Activated CD8-positive, alpha-beta memory T cell treated with anti-CD3 and anti-CD28 coated beads, Interleukin-2, amount 50 U/mL, for 1 hour (primary cell): ENCODE measurements around the gene P2RY6.

ENCODE experiments used
- DNase-seq: peaks from one replicate; pipeline ENCODE4 v3.0.0-alpha.2; 2020; ENCODE audit errors: extremely low read depth

The P2RY6 gene

DNA sequence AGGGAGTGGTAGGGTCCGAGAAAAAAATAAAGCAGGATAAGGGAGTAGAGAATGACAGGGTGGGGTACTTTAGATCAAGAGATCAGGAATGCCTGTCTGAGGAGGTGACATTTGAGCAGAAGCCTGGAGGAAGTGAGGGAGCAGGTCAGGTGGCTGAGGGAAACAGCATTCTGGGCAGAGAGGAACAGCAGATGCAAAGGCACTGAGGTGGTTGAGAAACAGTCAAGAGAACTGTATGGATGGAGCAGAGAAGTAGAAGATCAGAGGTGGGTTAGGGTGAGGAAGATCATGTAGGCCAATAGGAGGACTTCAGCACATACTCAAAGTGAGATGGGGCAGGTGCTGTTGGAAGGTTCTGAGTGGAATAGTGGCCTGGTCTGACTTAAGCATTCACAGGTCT lies 44.3 kb downstream of the P2RY6 start:
- no peak for DNase-seq

DNA sequence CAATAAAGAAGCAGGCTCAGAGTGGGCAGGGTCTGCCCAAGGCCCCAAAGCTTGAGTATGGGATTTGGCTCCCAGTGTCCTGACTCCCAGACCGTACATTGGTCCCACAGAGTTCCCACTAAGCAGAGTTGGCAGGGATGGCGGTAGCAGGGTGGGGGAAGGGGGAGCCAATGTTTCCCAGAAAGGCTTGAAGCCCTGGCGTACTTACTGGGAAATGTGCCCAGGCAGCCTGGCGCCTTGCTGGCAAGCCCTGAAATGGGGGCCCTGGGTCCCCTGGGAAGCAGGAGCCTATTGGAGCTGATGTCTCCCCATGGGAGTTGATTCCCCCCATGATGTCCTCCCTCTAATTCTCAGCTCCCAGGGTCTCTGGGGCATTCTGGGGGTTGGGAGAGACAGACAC lies 45.2 kb downstream of the P2RY6 start:
- no peak for DNase-seq

DNA sequence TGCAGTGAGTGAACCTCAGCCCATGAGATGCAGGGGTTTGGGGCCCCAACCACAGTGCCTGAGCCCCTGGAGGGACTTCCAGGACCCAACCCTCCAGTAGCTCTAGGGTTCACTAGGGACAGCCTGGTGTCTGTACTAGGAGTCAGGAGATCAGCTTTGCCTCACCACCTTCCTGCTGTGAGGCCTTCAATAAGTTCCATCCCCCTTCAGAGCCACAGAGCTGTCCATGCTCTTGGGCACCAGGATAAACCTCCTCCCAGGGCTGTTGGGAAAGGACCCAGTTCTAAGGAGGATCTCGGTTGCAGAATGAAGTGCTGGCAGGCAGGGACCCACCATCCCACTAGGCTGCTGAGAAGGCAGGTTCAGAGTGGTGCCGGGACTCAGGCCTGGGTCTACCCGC lies 45.7 kb downstream of the P2RY6 start:
- no peak for DNase-seq

DNA sequence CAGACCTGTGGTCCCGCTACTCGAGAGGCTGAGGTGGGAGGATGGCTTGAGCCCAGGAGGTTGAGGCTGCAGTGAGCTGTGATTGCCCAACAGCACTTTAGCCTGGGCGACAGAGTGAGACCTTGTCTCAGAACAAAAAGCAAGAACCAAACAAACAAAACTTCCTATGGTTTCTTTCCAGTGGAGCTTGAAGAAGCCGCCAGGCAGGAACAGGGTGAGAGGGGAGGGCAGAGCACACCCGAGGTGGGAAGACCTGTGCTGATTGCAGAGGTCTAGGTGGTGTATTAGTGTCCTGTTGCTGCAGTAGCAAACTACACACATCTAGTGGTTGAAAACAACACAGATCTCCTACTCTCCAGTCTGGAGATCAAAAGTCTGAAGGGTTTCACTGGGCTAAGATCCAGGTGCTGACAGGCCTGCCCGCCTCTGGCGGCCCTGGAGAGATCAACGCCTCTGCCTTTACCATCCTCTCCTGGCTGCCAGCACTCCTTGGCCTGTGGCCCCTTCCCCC lies 46.4 kb downstream of the P2RY6 start:
- DNase-seq: no peak

DNA sequence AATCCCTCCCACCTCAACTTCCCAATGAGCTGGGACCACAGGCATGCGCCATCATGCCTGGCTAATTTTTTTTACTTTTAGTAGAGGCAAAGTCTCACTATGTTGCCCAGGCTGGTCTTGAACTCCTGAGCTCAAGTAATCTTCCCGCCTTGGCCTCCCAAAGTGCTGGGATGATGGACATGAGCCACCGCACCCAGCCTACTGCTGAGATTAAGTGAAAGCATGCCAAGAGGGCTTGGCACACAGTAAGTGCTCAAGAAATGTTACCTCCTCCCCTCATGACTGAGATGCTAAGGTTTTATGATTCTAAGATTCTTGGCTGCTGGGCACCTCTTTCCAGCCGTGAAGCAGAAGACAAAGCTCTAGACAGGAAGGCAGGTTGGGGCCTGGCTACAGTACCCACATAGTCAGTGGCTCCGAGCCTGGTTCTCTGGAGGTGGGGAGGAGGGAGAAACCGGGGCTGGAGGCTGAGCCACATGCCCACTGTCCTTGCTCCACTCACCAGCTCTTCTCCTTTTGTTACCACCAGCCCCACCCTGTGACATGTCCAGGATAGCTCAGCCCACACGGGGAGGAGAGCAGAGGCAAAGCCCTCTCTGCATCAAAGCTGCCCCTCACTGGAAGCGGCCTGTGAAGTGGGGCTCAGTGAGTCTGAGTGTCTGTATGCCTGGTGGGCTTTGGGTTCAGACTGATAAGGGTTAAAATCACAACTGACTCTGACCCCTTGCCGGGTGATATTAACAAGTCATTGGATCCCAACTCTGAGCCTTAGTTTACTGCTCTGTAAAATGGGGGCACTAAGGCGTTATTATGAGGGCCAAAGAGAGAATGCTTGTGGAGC lies 48.8 kb downstream of the P2RY6 start:
- no peak for DNase-seq

DNA sequence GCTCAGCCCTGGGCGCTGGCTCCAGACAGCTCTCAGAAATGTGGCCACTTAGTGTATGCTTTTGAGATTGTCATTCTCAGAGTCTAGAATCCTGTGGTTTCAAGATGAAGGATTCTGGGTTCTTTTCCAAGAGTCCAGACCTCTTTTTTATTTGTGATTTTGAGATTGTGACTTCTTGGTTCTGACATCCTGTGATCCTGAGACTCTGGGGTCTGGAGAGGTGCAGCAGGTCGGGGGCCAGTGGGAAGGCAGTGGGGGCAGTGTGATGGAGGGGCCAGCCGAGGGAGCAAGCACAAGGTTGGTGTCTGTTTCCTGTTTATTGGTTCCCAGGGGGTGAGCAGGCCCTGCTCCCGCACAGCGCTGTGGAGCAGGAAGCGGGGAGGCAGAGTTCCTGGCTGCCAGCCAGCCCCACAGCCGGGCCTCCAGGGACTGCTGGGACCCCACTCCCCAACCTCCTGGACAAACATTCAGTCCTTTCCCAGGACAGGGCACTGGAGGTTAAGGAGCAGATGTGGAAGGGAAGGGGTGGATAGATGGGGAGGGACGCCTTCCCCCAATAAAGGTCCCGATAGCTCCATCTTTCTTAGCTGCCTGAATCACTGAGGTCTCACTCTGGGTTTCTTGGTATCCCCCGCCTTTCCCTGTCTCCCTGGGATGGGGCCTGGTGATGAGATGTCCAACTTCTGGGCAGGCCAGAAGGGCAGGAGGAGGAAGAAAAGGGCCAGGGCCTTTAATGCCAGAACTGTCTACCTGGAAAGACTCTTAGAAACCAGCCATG lies 49.7 kb downstream of the P2RY6 start:
- DNase-seq: no peak

DNA sequence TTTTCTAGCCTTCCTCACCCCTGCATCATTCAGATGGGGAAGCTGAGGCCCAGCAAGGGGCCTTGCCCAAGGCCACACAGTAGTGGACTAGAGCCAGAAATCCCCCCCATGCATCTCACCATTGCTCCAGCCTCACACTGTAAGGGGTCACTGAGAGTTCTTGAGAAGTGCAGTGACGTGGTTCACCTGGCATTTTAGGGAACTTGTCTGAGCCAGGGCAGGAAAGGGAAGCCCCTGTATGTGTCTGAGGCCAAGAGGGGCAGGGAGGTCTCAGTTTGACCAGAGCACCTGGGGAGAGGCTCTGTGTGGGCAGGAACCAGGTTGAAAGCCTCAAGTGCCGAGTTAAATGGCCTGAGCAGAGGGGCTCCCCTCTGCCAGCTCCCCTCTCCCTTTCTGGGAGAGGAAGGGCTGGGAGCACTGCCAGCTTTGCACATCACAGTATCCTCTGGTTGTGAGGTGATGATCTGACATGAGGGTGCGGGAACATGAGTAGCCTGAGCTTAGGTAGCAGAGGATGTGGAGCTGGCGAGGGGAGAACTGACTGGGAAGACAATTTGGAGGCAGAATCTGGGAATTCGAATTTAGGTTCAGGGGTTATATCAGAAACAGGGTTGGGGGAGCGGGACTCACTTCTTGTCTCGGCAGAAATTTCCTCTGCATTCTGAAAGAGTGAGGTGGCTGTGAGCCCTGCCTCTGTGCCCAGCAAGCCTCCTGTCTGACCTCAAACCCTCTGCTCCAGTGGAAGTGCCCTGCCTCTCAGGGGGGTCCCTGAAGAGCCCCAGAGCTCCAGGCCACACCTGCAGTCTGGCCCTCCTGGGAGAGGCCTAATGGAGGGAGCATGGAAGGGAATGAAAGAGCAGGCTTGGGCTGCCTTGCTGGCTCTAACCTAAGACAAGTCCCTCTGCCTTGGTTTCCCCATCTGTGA lies 50.5 kb downstream of the P2RY6 start:
- DNase-seq: no peak

DNA sequence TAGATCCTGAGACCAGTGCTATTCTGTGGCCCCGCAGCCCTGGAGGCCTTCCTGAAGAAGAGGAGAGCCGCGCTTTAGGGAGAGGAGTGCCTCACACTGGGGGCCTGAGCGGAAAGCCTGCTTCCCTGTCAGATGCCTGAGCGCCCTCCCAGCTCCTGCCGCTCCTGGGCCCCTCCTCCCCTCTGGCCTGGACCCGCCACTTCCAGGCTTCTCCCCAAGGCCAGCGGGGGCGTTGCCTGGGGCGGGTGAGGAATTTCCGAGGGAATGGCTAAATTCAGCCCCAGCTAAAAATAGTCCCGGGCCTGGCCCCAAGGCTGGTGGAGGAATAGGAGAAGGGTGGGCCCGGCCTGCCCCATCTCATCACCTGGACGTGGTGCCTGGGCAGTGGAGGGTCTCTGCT lies 51.3 kb downstream of the P2RY6 start:
- DNase-seq: no peak

DNA sequence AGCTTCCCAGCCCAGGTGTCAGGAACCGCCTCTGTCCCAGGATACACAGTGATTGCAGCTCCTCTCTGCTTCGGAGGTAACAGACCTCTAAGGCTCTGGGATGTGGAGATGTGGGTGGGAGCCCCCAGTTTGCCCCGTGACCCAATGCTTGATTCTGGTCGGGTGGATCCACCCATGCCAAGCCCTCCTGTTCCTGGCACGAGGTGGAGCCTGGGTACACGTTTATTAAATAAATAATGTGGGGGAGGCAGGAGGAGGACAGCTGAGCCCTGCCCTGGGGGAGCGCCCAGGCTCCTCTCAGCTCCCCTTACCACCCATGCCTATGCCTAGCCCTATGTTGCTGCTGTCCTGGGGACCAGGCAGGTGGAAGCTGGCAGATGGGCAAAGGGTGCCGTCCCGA lies 52.0 kb downstream of the P2RY6 start:
- DNase-seq: no peak

DNA sequence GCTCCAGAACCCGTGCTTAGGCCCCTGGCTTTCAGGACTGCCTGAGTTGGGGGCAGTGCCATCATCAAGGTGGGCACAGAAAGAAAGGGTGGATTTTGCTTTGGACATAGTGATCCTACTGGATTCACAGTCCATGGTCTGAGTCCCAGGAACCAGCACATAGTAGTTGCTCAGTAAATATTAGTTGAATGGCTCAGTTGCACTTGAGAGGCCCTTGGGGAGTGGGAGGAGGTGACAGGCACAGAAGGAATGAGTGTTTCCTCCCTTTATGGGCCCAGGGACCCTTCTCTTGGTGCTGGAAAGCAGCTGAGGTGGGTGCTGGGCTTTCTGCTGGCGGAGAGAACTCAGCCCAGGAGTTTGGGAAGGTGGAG lies 52.5 kb downstream of the P2RY6 start:
- no peak for DNase-seq

DNA sequence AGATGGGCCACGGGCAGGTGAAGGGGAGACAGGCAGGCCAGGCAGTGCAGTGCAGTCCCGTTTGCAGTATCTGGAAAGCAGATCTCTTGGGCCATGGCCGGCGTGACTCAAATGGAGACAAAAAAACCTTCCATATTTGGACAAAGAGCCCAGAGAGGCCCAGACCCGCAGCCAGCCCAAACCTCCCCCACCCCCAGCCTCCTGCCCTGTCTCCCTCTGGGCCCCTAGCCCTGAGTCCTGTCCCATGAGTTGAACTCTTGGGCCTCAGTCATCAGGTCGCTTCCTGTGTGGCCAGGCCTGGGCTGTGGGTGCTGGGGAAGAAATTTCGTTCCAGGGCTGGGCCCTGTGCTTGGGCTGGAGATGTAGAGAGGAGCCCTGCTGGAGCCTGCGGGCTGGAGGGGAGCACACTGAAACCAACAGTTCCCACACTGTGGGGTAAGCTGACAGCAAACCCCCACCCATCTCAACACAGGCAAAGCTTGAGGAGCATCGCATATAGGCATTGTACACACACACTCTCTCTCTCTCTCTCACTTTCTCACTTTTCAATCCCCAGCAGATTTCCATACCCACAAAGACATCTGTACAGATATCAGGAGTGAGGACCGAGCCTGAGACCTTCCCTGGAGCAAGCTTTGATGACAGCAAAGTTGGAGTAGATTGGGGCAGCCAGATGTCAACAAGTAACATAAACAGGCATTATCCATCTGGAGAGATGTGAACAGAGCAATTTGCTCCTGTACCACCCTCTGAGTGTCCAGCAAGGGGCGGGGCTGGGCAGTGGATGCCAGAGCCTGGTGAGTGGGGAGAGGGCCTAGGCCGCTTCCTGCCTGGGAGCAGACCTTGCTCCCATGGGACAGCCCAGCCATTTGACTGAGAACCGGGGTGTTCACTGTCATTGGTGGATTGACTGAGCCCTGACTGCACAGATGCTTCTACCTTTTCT lies 53.2 kb downstream of the P2RY6 start:
- no peak for DNase-seq

DNA sequence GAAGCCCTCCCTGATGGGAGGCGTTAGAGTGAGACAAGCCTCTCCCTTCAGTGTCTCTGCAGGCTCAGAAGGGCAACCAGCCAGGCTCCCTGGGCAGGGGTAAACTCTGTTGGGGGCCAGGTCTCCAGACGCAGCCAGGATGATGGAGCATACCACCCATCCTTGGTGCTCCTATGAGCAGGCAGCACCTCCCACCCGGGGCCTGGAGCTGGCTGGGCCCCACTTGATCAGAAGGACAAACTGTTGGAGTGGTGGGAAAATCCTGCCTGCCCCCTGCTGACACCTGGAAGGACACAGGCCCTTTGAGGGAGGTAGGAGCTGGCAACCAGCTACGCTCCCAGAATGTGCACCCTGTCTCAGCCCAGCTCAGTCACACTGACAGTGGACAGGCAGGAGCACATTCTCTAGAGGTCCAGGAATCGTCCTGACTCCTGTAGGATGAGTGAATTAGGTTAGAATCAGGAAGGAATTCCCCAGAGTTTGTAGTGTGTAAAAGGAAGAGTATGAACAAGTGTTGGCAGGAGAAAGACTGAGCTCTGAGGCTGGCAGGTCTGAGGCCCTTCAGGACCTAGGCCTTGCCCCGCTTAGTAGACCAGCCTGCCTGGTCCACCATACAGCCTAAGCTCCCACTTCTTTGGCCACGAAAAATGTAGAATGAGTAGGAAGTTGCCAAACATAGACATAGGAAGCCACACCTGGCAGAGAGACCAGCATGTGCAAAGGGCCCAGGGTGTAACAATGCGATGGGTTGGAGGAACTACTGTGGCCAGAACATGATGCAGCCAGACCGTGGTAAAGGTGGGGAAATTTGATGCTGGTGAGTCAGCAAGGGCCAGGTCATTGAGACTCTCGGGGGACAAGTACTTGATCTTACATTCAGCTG lies 55.0 kb downstream of the P2RY6 start:
- DNase-seq: no peak

DNA sequence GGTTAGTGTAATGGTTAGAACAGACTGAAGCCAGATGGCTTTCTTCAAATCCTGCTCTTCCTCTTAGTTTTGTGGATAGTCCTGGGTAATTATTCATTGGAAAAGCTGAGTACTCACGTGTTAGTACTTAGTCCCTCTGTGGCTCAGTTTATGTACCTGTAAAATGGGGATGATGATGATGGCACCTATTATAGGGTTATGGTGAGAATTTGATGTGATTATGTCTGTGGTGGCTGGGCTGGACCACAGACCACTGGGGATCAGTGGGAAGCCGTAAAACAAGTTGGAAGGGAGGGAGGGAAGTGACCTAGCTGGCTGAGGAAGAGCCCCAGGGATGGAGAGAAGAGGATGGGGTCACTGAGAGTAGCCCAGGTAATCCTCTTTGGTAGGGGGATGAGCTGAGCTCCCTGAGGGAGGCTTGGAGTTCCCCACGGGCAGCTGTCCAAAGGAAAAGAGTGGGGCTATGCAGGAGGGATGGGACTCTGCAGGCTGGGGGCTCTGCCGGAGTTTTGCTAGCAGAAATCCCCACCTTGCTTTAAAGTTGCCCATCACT lies 55.8 kb downstream of the P2RY6 start:
- no peak for DNase-seq

DNA sequence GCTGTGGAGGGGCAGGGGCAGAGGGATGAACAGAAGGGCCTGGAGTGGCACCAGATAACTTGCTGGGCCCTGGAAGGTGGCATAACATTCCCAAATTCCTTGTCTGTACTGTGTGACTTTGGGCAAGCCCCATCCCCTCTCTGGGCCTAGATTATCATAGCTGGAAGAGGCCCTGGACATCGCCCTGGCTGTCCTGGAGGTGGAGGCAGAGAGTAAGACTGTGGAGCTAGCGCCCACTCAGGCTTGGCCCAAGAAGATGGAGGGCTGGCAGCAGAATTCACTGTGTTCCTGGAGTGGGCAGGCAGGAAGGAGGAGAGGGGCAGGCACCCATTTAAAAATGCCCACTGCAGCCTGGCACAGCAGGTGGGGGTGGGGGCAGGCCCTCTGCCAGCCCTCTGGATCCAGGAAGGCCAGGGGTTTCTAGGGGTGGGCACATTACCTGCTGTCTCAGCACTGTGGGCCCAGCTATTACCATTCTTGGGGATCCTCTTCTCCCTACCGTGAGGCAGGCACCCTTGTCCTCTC lies 58.5 kb downstream of the P2RY6 start:
- no peak for DNase-seq

DNA sequence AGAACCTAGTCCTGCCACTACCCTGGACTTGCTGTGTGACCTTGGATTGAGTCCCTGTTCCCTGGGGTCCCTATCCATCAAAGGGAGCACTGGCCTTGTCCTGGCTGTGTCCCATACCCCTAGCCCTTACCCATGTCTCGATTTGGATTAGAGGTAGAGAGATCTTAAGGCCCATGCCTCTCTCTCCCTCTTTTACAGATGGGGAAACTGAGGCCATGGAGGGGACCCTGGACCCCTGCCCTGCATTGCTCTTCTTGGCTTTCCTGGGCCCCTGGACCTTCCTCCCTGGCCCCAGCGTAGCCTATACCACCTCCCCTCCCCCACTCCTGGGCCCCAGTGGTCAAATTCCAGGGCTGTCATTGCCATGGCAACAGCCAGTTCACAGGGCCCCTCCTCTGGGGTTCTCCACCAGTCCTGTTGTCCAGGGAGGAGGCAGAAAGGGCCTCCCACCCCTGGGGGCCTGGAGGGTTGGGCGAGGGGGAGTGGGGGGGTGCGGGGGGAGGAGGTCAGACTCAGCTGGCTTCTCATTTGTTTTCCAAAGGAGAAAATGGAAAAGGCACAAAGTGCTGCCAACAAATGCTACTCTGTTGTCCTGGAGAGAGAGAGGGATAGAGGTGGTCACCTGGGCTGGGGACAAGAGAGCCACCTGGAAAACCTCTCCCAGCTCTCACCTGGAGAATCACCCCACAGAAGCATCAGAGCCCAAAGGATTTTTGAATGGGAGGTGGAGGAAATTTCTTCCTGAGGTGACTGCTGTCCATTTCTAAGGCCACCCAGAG lies 59.2 kb downstream of the P2RY6 start:
- no peak for DNase-seq

DNA sequence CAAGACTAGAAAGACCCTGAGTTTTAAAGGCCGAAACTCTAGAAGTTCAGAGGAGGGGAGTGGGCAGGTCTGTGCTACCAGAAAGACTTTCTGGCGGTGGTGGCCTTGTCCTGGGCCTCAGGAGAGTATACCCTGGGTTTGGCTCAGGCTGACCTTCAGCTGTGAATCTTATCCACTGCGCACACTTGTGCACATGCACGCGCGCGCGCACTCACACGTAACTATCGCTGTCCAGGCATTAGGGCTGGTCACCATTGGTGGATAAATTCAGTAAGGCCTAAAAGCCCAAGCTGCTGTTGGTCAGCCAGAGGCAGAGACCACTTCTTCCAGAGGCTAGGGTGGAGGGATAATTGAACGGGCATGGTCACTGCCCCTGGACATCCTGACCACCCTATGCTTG lies 61.0 kb downstream of the P2RY6 start:
- no peak for DNase-seq

DNA sequence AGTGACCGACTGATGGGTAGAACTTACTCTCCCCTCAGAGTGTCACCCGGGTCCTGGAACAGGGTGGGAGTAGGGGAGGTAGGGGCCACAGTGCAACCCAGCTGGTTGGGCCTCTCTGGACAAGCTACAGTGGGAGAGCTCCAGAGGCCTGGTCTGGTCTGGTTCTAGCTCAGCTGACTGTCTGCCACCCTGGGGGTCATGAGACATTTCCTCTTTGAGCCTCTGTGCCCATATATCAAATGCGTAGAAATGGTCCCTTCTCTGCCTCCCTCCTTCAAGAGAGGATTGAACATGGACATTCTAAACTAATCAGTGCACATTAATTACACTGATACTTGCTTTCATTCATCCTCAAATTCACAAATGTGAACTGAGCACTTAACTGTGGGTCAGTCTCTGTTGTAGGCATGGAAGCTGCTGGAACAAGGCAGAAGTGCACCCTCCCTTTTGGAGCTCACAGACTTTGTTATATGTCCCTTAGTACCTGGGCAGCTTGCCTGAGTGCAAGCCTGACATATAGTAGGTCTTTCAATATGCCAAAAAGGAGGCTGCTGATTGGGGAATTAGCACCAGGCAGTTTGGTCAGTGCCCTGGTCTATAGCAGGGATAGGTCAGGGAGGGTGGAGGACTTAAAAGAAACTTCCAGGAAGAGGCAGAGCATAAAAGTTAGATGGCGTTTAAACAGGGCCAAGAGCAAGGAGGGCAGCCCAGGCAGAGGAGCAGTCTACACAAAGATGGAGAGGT lies 61.7 kb downstream of the P2RY6 start:
- no peak for DNase-seq
